Ovary (tissue), 9 donors: Measurements from ENCODE around the gene OGFRL1. TPM values are rescaled to one million over a fixed set of nuclear protein-coding genes. Genes with fewer than 3 reads are reported as not detected.

Experiments
- DNase-seq, 5 donors: peaks; one replicate each; pipeline ENCODE4 v3.0.0-alpha.2; 2019 to 2020
- H3K27ac ChIP-seq, 2 donors: fragments of 200-600 bp; one replicate each; pipeline versions ENCODE4 v1.5.1 to v1.8.0; 2019 to 2022
- H3K27me3 ChIP-seq: fragments of 200-600 bp; one replicate; pipeline ENCODE4 v1.8.0; 2022
- H3K36me3 ChIP-seq: fragments of 200-600 bp; sonication (generic); one replicate; pipeline ENCODE4 v1.5.1; 2019
- H3K4me1 ChIP-seq: one replicate; pipeline ENCODE4 v1.8.1; 2013; ENCODE audit warnings: mild to moderate bottlenecking, moderate library complexity; ENCODE audit not compliant: insufficient read depth
- H3K4me3 ChIP-seq: fragments of 200-600 bp; sonication (generic); one replicate; pipeline ENCODE4 v1.5.1; 2017
- H3K9me3 ChIP-seq, 2 donors: fragments of 200-600 bp in 1 of 2; sonication (generic) in 1 of 2; one replicate each; pipeline versions ENCODE4 v1.5.1 to v1.8.1; 2013 to 2019; ENCODE audit warnings: mild to moderate bottlenecking in 1 of 2, moderate library complexity in 1 of 2
- EP300 ChIP-seq: sonication (generic); formaldehyde crosslinking; IDR thresholded peaks from one replicate; pipeline ENCODE4 v1.6.1; 2017; ENCODE audit warnings: antibody characterized with exemption
- POLR2A ChIP-seq: fragments of 450-650 bp; IDR thresholded peaks from one replicate; pipeline ENCODE4 v1.6.1; 2017; ENCODE audit warnings: antibody characterized with exemption, mild to moderate bottlenecking, moderate library complexity
- WGBS, 3 donors: extraction: QIAGEN DNeasy Blood & Tissue Kit in 1 of 3; methylation state at CpG; one replicate each; pipeline versions ENCODE4 v1.1.5 to v1.1.7; 2013 to 2017; 5-methylcytosine and 5-hydroxymethylcytosine counted together
- intact Hi-C, 4 donors: fragments of 100-400 bp; cut with DNase I; formaldehyde crosslinking; loops; one replicate each; pipeline versions ENCODE4 v1.11.0 to v1.15.1; 2022 to 2023
- polyA plus RNA-seq, 2 donors: library from polyadenylated mRNA; stranded (reverse); fragments of 200-250 nt in 1 of 2; fragments of 350-450 nt in 1 of 2; fragmentation: Illumina TruSeq in 1 of 2; extraction: RNeasy Lipid Tissue Mini Kit (QIAGEN cat#74804) in 1 of 2; gene quantifications; one replicate each; pipeline ENCODE4 v1.2.3, GENCODE V29; 2013 to 2014
- total RNA-seq, 7 donors: library from RNA; depleted of rRNA in 2 of 7; stranded (reverse); fragments of >200 nt in 2 of 7; fragmentation: NEBNext Ultra II Directional in 3 of 7; extraction: Animal tissue kit (Norgen Biotek cat#: 25700) in 3 of 7; gene quantifications; one replicate each; pipeline versions ENCODE4 v1.1.0 to v1.2.4, GENCODE V29; 2016 to 2023
- TF ChIP-seq, protein P1 (sequence below), 3 donors: fragments of 450-650 bp in 2 of 3; fragments of 200-600 bp in 1 of 3; IDR thresholded peaks; one replicate each; pipeline versions ENCODE4 v1.5.1 to v1.8.0; 2016 to 2022; ENCODE audit warnings: antibody characterized with exemption in 3 of 3, mild to moderate bottlenecking in 1 of 3
- donor health status: DM: no; HTN: no; CAD: no; lungs with moderate emphysema.
- donor health status: DM: no; HTN: no; CAD: no.
- donor health status: Bipolar disorder and iron deficiency.
- donor health status: DM: yes; HTN: yes; CAD: no.
- donor health status: DM: no; HTN: no; CAD: no.
- donor health status: DM: yes; HTN: yes; CAD: no.

OGFRL1 gene
- total and polyA plus RNA-seq, 9 donors: 3.0 to 16.1 (median 9.0) TPM

DNA sequence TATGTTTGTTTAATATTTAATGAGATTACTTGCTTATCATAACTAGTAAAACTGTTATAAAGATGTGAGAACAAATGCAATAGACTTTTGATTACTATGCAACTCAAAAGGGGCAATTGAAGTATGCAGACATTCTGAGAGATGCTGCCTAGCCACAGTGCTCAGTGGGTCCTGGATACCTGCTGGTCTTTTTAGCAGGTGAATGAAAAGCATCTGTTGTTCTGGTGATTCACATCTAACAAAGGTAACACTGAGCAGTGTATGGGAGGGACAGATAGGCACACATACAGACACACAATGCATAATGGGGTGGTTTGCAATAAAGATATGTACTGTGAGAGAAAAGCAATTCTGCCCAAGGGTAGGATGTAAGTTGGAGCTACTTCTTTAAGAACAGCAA, 46.9 kb downstream of the OGFRL1 start:
- DNase-seq: no peak
- Histone ChIP-seq H3K27ac (no peak overlapping the region), H3K4me3 (no peak overlapping the region), H3K36me3 (no peaks in the 10 kb centered on the region), H3K4me1 (no peaks in the 10 kb centered on the region), H3K9me3 (no peaks in the 10 kb centered on the region), H3K27me3 (no peaks in the 10 kb centered on the region)
- intact Hi-C loops: loop anchor here in 1 of 4 donors (10.0 kb wide), 1 partner anchor 1121 kb away; no protein-coding TSS in a partner anchor
- TF ChIP-seq, protein P1, sequence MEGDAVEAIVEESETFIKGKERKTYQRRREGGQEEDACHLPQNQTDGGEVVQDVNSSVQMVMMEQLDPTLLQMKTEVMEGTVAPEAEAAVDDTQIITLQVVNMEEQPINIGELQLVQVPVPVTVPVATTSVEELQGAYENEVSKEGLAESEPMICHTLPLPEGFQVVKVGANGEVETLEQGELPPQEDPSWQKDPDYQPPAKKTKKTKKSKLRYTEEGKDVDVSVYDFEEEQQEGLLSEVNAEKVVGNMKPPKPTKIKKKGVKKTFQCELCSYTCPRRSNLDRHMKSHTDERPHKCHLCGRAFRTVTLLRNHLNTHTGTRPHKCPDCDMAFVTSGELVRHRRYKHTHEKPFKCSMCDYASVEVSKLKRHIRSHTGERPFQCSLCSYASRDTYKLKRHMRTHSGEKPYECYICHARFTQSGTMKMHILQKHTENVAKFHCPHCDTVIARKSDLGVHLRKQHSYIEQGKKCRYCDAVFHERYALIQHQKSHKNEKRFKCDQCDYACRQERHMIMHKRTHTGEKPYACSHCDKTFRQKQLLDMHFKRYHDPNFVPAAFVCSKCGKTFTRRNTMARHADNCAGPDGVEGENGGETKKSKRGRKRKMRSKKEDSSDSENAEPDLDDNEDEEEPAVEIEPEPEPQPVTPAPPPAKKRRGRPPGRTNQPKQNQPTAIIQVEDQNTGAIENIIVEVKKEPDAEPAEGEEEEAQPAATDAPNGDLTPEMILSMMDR (IDR thresholded peaks at IDR 0.05): no peak
- TF ChIP-seq EP300: no peak
- no peak for TF ChIP-seq POLR2A

DNA sequence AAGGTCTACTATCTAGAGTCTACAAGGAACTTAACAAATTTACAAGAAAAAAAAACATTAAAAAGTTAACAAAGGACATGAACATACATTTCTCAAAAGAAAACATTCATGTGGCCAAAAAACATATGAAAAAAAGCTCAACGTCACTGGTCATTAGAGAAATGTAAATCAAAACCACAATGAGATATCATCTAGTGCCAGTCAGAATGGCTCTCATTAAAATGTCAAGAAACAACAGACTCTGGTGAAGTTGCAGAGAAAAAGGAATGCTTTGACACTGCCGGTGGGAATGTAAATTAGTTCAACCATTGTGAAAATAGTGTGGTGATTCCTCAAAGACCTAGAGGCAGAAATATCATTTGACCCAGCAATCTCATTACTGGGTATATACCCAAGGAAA, 48.3 kb downstream of the OGFRL1 start:
- H3K27me3 ChIP-seq: no peaks in the 10 kb centered on the region
- H3K27ac ChIP-seq: no peak overlapping the region
- no peaks in the 10 kb centered on the region for H3K9me3 ChIP-seq
- TF ChIP-seq, protein P1 (IDR thresholded peaks at IDR 0.05): no peak
- TF ChIP-seq EP300 (no peak), POLR2A (no peak)
- DNase-seq: no peak
- H3K36me3 ChIP-seq: no peaks in the 10 kb centered on the region
- intact Hi-C loops: loop anchor here in 1 of 4 donors (10.0 kb wide), 1 partner anchor 1122 kb away; no protein-coding TSS in a partner anchor
- H3K4me3 ChIP-seq: no peak overlapping the region
- 40 to 67% (median 62%) methylated on average over 2 of the region's 2 CpGs for WGBS, 3 donors
- no peaks in the 10 kb centered on the region for H3K4me1 ChIP-seq

DNA sequence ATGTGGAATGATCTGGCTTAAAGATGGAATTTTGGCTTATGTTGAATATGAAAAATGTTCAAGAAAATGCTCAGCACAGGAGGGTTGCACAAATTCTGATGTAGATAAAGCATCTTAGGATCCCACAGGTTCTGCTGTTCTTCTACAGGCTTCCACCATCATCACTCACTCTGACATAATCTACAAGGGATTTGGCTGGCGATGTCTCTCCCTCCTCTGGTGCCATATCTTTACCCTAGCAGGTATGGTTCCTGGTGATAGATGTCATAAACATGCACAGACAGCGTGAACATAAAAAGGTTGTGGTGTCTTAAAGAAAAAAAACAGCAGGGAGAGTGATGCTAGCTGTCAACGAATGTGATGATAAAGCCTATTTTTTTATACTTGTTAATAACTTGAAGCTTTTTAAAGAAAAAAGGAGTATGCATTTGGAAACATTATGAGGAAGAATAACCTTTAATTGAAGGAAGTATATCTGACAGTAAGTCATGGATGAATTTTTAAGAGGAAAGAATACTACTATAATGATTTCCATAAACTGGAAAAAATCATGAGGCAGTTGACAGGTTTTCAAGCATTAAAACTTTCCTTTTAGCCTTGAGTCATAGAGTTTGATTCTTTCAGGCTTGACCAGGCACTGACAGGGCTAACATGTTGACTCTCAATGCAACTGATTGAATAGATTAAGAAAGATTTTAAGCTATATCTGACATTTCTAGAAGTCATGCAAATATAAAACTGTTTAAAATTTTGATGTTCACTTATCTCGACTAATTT, 50.1 kb downstream of the OGFRL1 start:
- no peaks in the 10 kb centered on the region for H3K4me1 ChIP-seq
- DNase-seq: no peak
- WGBS, 3 donors: 76 to 82% (median 81%) methylated on average over 4 of the region's 4 CpGs
- TF ChIP-seq POLR2A (no peak), EP300 (no peak)
- TF ChIP-seq, protein P1 (IDR thresholded peaks at IDR 0.05): no peak
- H3K4me3 ChIP-seq: no peak overlapping the region
- H3K27ac ChIP-seq: no peak overlapping the region
- intact Hi-C loops: loop anchor here in 1 of 4 donors (10.0 kb wide), 1 partner anchor 1124 kb away; no protein-coding TSS in a partner anchor
- no peaks in the 10 kb centered on the region for H3K9me3 ChIP-seq
- no peaks in the 10 kb centered on the region for H3K36me3 ChIP-seq
- H3K27me3 ChIP-seq: no peaks in the 10 kb centered on the region

DNA sequence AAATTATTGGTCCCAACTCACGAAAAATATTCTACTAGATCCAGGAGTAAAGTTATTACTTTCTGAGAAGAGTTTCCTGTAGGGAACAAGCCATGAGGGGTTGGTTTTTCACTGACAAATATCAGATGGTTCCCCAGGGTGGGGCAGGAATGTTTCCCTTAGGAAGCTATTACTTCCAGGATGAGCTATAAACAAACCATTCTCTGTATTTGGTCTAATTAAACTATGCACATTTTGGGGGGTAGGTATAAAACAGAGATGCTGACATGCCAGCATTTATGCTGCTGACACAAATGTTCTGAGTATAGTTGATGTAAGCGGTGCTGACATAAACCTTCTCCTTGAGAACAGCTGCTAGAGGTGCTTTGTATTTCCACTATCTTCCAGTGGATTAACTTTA, 54.2 kb downstream of the OGFRL1 start:
- no peak for DNase-seq
- WGBS, 3 donors: 75 to 81% (median 80%) methylated on average over 2 of the region's 2 CpGs
- Histone ChIP-seq H3K27ac (no peak overlapping the region), H3K36me3 (no peaks in the 10 kb centered on the region), H3K9me3 (no peaks in the 10 kb centered on the region), H3K4me1 (no peaks in the 10 kb centered on the region), H3K4me3 (no peak overlapping the region), H3K27me3 (no peaks in the 10 kb centered on the region)
- TF ChIP-seq, protein P1 (IDR thresholded peaks at IDR 0.05): no peak
- TF ChIP-seq EP300 (no peak), POLR2A (no peak)
- intact Hi-C loops: loop anchor here in 3 of 4 donors (10.0 kb wide), 2 partner anchors 148 to 368 kb away; no protein-coding TSS in a partner anchor
